HepG2 (cell line): ENCODE data around the gene COX6B1. TPM values are rescaled to one million over a fixed set of nuclear protein-coding genes. Genes with fewer than 3 reads are reported as not detected.
A peak's percentile ranks its signal among the peaks of the same experiment; 100 is the strongest.

Experiments used
- ATM ChIP-seq: fragments of 450-650 bp; IDR thresholded peaks from 2 replicates; pipeline ENCODE4 v1.7.1; 2017; ENCODE audit warnings: mild to moderate bottlenecking, borderline replicate concordance
- BCL6 ChIP-seq: IDR thresholded peaks from 2 replicates; pipeline ENCODE4 v1.6.1; 2016; ENCODE audit warnings: missing genetic modification reagents, missing compliant biosample characterization
- ERF ChIP-seq: IDR thresholded peaks from 2 replicates; pipeline ENCODE4 v1.6.1; 2018; ENCODE audit warnings: missing biosample characterization, missing genetic modification reagents
- ESRRA ChIP-seq: sonication (generic); formaldehyde crosslinking; IDR thresholded peaks from 2 replicates; pipeline ENCODE4 v1.5.1; 2020; ENCODE audit warnings: mild to moderate bottlenecking, low read depth, missing genetic modification reagents
- HCFC1 ChIP-seq: fragments of 150-350 bp; IDR thresholded peaks from 2 replicates; pipeline ENCODE4 v1.6.1; 2014; ENCODE audit warnings: low read depth, low read length
- ISL2 ChIP-seq: sonication (generic); formaldehyde crosslinking; IDR thresholded peaks from 2 replicates; pipeline ENCODE4 v1.5.0; 2020; ENCODE audit warnings: missing genetic modification reagents
- JARID2 ChIP-seq: sonication (generic); formaldehyde crosslinking; IDR thresholded peaks from 2 replicates; pipeline ENCODE4 v1.8.1; 2023; ENCODE audit warnings: missing genetic modification reagents, inconsistent platforms; ENCODE audit not compliant: insufficient replicate concordance
- SRF ChIP-seq: IDR thresholded peaks from 2 replicates; pipeline ENCODE4 v1.6.1; 2011; ENCODE audit warnings: mild to moderate bottlenecking, low read depth, low read length, moderate library complexity
- TBP ChIP-seq: sonication (generic); formaldehyde crosslinking; IDR thresholded peaks from 2 replicates; pipeline ENCODE4 v1.5.0; 2020; ENCODE audit warnings: missing genetic modification reagents
- ZFP1 ChIP-seq: IDR thresholded peaks from 2 replicates; pipeline ENCODE4 v1.6.1; 2016
- ZNF234 ChIP-seq: sonication (generic); formaldehyde crosslinking; conservative IDR thresholded peaks from 2 replicates; pipeline ENCODE4 v1.5.1; 2020; ENCODE audit warnings: mild to moderate bottlenecking, missing genetic modification reagents
- ZNF430 ChIP-seq: sonication (generic); formaldehyde crosslinking; IDR thresholded peaks from 2 replicates; pipeline ENCODE4 v1.9.0; 2021; ENCODE audit warnings: mild to moderate bottlenecking, missing genetic modification reagents
- ZNF598 ChIP-seq: sonication (generic); formaldehyde crosslinking; IDR thresholded peaks from 2 replicates; pipeline ENCODE4 v1.5.1; 2020; ENCODE audit warnings: mild to moderate bottlenecking, missing genetic modification reagents, borderline replicate concordance
- polyA plus RNA-seq, 8 experiments: library from polyadenylated mRNA; depleted of rRNA in 3 of 8; stranded (reverse) in 7 of 8; unstranded in 1 of 8; fragments of >200 nt; fragmentation: Illumina TruSeq in 4 of 8; extraction: Trizol in 4 of 8; gene quantifications; 2 replicates each; pipeline versions ENCODE4 v1.2.1 to v1.2.3, GENCODE V29; 2011 to 2016; ENCODE audit warnings: low read depth in 4 of 8, missing spikeins in 1 of 8, mixed read lengths in 1 of 8; ENCODE audit not compliant: insufficient read depth in 1 of 8
- total RNA-seq, 5 experiments: library from RNA; depleted of rRNA; stranded (reverse); fragments of >200 nt; fragmentation: Illumina TruSeq; extraction: Trizol; gene quantifications; 2 replicates each; pipeline ENCODE4 v1.2.3, GENCODE V29; 2016; ENCODE audit warnings: low read depth in 1 of 5
- TF ChIP-seq, protein P1 (sequence below): sonication (generic); formaldehyde crosslinking; IDR thresholded peaks from 2 replicates; pipeline ENCODE4 v1.5.0; 2020; ENCODE audit warnings: mild to moderate bottlenecking, missing genetic modification reagents
- TF ChIP-seq, protein P2 (sequence below): sonication (generic); formaldehyde crosslinking; IDR thresholded peaks from 2 replicates; pipeline ENCODE4 v1.4.0; 2020; ENCODE audit warnings: mild to moderate bottlenecking, missing genetic modification reagents
- TF ChIP-seq, protein P3 (sequence below): sonication (generic); formaldehyde crosslinking; IDR thresholded peaks from 2 replicates; pipeline ENCODE4 v1.5.0; 2020; ENCODE audit warnings: missing genetic modification reagents
- TF ChIP-seq, protein P4 (sequence below): sonication (generic); formaldehyde crosslinking; IDR thresholded peaks from 2 replicates; pipeline ENCODE4 v1.5.0; 2020; ENCODE audit warnings: mild to moderate bottlenecking, missing genetic modification reagents
- TF ChIP-seq, protein P5 (sequence below): sonication (generic); formaldehyde crosslinking; IDR thresholded peaks from 2 replicates; pipeline ENCODE4 v1.4.0; 2020; ENCODE audit warnings: missing genetic modification reagents
- TF ChIP-seq, protein P6 (sequence below): sonication (generic); formaldehyde crosslinking; IDR thresholded peaks from 2 replicates; pipeline ENCODE4 v1.5.1; 2020; ENCODE audit warnings: mild to moderate bottlenecking, missing genetic modification reagents

Gene COX6B1
- total and polyA plus RNA-seq, 2 of the 13 experiments (the other 11 are each of a cell fraction or from before 2014, with no cell fraction given) = 481 to 487 TPM

DNA sequence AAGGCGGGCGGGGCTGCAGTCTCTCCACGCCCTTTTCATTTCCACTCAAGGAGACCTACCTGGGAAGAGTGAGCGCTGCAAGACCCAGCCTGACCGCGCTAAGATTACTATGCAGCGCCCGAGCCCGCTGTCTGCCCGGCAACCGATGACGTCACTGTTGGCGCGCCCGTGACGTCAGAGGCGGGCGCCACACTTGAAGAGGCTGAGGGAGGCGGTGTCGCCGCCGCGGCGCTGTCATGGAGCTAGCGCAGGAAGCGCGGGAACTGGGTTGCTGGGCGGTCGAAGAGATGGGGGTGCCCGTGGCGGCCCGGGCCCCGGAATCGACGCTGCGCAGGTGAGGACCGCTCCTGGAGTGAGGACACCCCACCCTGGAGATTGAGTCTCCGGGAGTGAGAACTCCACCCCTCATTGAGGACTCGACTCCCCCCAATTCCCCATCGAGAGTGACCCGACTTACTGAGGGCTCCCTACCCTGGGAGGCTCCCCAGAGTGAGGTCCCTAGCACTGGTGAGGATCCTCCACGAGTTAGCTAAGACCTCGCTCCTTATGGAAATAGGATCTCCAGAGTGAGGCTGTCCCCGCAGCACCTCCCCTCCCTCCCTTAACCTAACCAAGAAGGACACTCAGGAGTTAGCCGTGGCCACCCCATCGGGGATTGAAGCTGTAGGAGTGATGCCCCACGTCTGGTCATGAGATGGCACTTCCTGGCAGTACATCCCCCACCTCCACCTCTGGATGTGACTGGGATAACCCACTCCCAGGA, 35.4 kb upstream of the COX6B1 start, which contains the start of gene HAUS5 (continued):
- TF ChIP-seq, protein P1, sequence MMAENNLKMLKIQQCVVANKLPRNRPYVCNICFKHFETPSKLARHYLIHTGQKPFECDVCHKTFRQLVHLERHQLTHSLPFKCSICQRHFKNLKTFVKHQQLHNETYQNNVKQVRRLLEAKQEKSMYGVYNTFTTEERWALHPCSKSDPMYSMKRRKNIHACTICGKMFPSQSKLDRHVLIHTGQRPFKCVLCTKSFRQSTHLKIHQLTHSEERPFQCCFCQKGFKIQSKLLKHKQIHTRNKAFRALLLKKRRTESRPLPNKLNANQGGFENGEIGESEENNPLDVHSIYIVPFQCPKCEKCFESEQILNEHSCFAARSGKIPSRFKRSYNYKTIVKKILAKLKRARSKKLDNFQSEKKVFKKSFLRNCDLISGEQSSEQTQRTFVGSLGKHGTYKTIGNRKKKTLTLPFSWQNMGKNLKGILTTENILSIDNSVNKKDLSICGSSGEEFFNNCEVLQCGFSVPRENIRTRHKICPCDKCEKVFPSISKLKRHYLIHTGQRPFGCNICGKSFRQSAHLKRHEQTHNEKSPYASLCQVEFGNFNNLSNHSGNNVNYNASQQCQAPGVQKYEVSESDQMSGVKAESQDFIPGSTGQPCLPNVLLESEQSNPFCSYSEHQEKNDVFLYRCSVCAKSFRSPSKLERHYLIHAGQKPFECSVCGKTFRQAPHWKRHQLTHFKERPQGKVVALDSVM = 0 out of 2 replicates have a peak, but pooled peaks have one; percentile 31
- TF ChIP-seq ZNF234 (CRISPR knock-in tag) (no peak), HCFC1 (peak; percentile 68), BCL6 (CRISPR knock-in tag) (peak; percentile 37; the same call in 1 of the 2 replicates), ZNF430 (CRISPR knock-in tag) (peak; percentile 53; the same call in 1 of the 2 replicates), ZFP1 (CRISPR knock-in tag) (no peak; the same call in 1 of the 2 replicates), ERF (CRISPR knock-in tag) (peak; percentile 81), SRF (peak; percentile 70; the same call in 1 of the 2 replicates), ATM (no peak), ZNF598 (CRISPR knock-in tag) (no peak), JARID2 (peak; percentile 51), ISL2 (CRISPR knock-in tag) (0 out of 2 replicates have a peak, but pooled peaks have one; percentile 33), TBP (CRISPR knock-in tag) (0 out of 2 replicates have a peak, but pooled peaks have one; percentile 74), ESRRA (CRISPR knock-in tag) (no peak; the same call in 1 of the 2 replicates)
- TF ChIP-seq, protein P2, sequence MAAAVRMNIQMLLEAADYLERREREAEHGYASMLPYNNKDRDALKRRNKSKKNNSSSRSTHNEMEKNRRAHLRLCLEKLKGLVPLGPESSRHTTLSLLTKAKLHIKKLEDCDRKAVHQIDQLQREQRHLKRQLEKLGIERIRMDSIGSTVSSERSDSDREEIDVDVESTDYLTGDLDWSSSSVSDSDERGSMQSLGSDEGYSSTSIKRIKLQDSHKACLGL (CRISPR knock-in tag) = peak; percentile 41; the same call in 1 of the 2 replicates
- TF ChIP-seq, protein P3, sequence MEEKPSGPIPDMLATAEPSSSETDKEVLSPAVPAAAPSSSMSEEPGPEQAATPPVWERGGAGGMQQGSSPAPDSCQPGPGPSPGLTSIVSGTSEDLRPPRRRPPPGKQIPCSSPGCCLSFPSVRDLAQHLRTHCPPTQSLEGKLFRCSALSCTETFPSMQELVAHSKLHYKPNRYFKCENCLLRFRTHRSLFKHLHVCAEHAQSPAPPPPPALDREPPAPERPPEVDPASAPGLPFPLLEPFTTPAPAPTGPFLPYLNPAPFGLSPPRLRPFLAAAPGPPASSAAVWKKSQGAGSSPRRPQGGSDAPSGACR (CRISPR knock-in tag) = peak; percentile 82
- TF ChIP-seq, protein P4, sequence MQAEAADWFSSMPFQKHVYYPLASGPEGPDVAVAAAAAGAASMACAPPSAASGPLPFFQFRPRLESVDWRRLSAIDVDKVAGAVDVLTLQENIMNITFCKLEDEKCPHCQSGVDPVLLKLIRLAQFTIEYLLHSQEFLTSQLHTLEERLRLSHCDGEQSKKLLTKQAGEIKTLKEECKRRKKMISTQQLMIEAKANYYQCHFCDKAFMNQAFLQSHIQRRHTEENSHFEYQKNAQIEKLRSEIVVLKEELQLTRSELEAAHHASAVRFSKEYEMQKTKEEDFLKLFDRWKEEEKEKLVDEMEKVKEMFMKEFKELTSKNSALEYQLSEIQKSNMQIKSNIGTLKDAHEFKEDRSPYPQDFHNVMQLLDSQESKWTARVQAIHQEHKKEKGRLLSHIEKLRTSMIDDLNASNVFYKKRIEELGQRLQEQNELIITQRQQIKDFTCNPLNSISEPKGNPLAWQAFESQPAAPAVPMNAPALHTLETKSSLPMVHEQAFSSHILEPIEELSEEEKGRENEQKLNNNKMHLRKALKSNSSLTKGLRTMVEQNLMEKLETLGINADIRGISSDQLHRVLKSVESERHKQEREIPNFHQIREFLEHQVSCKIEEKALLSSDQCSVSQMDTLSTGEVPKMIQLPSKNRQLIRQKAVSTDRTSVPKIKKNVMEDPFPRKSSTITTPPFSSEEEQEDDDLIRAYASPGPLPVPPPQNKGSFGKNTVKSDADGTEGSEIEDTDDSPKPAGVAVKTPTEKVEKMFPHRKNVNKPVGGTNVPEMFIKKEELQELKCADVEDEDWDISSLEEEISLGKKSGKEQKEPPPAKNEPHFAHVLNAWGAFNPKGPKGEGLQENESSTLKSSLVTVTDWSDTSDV (CRISPR knock-in tag) = peak; percentile 84; the same call in 1 of the 2 replicates
- TF ChIP-seq, protein P5, sequence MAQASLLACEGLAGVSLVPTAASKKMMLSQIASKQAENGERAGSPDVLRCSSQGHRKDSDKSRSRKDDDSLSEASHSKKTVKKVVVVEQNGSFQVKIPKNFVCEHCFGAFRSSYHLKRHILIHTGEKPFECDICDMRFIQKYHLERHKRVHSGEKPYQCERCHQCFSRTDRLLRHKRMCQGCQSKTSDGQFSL (CRISPR knock-in tag) = peak; percentile 86
- TF ChIP-seq, protein P6, sequence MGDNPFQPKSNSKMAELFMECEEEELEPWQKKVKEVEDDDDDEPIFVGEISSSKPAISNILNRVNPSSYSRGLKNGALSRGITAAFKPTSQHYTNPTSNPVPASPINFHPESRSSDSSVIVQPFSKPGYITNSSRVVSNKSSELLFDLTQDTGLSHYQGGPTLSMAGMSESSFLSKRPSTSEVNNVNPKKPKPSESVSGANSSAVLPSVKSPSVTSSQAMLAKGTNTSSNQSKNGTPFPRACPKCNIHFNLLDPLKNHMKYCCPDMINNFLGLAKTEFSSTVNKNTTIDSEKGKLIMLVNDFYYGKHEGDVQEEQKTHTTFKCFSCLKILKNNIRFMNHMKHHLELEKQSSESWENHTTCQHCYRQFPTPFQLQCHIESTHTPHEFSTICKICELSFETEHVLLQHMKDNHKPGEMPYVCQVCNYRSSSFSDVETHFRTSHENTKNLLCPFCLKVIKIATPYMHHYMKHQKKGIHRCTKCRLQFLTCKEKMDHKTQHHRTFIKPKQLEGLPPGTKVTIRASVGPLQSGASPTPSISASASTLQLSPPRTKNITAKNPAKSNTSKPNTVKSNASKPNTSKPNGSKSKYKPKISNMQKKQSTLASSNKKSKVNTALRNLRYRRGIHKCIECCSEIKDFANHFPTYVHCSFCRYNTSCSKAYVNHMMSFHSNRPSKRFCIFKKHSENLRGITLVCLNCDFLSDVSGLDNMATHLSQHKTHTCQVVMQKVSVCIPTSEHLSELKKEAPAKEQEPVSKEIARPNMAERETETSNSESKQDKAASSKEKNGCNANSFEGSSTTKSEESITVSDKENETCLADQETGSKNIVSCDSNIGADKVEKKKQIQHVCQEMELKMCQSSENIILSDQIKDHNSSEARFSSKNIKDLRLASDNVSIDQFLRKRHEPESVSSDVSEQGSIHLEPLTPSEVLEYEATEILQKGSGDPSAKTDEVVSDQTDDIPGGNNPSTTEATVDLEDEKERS (CRISPR knock-in tag) = 0 out of 2 replicates have a peak, but pooled peaks have one; percentile 64
